GM10847 (cell line): ENCODE results near the gene ACSBG1.

ENCODE experiments used
- POLR2A ChIP-seq: IDR thresholded peaks from 2 replicates; pipeline ENCODE4 v1.6.1; 2011; ENCODE audit not compliant: insufficient read length; ENCODE audit errors: extremely low read depth

ACSBG1 gene

GRCh38 chr15:78201281-78202190 is 32.8 kb downstream of the ACSBG1 start:
- no peak for TF ChIP-seq POLR2A

- no peak for TF ChIP-seq POLR2A
Observed at GRCh38 chr15:78200276-78200930, 34.0 kb downstream of the ACSBG1 start.

- no peak for TF ChIP-seq POLR2A
Observed at GRCh38 chr15:78197632-78198031, 36.7 kb downstream of the ACSBG1 start.

- TF ChIP-seq POLR2A: no peak
Observed at GRCh38 chr15:78195735-78196201, 38.6 kb downstream of the ACSBG1 start.

- TF ChIP-seq POLR2A: no peak
Observed at GRCh38 chr15:78194568-78194925, 39.8 kb downstream of the ACSBG1 start.

- TF ChIP-seq POLR2A: no peak
Observed at GRCh38 chr15:78193731-78194567, 40.4 kb downstream of the ACSBG1 start.

- TF ChIP-seq POLR2A: no peak
Observed at GRCh38 chr15:78192826-78193594, 41.4 kb downstream of the ACSBG1 start.

GRCh38 chr15:78182821-78183220 is 51.5 kb downstream of the ACSBG1 start:
- TF ChIP-seq POLR2A: no peak

GRCh38 chr15:78182336-78182700 is 52.0 kb downstream of the ACSBG1 start:
- no peak for TF ChIP-seq POLR2A

GRCh38 chr15:78179906-78180305 is 54.5 kb downstream of the ACSBG1 start:
- TF ChIP-seq POLR2A: no peak

GRCh38 chr15:78179286-78179840 is 55.0 kb downstream of the ACSBG1 start:
- no peak for TF ChIP-seq POLR2A

- no peak for TF ChIP-seq POLR2A
Observed at GRCh38 chr15:78178064-78178463, 56.3 kb downstream of the ACSBG1 start.

GRCh38 chr15:78177447-78177873 is 56.9 kb downstream of the ACSBG1 start:
- TF ChIP-seq POLR2A: no peak

- no peak for TF ChIP-seq POLR2A
Observed at GRCh38 chr15:78175330-78175729, 59.0 kb downstream of the ACSBG1 start.
